Neural crest cell (in vitro differentiated cells): ENCODE measurements around the gene SGSM2. TPM values are rescaled to one million over a fixed set of nuclear protein-coding genes. Genes with fewer than 3 reads are reported as not detected.

ENCODE experiments used
- DNase-seq: peaks from one replicate; pipeline ENCODE4 v3.0.0; 2021; ENCODE audit warnings: low read depth, mixed read lengths, low spot score
- H3K27ac Mint-ChIP-seq: one replicate; pipeline ENCODE4 v1.8.0; 2021; ENCODE audit warnings: mild to moderate bottlenecking, mixed read lengths; ENCODE audit not compliant: unreplicated experiment
- H3K27me3 Mint-ChIP-seq: 2 replicates; pipeline ENCODE4 v1.8.0; 2021; ENCODE audit warnings: low read depth, mild to moderate bottlenecking, mixed read lengths
- H3K36me3 Mint-ChIP-seq: 2 replicates; pipeline ENCODE4 v1.8.0; 2021; ENCODE audit warnings: low read depth, mild to moderate bottlenecking, mixed read lengths
- H3K4me1 Mint-ChIP-seq: 2 replicates; pipeline ENCODE4 v1.8.0; 2021; ENCODE audit warnings: mixed read lengths
- H3K4me3 Mint-ChIP-seq: one replicate; pipeline ENCODE4 v1.8.0; 2021; ENCODE audit warnings: mild to moderate bottlenecking, mixed read lengths
- H3K9me3 Mint-ChIP-seq: 2 replicates; pipeline ENCODE4 v1.8.0; 2021; ENCODE audit warnings: mixed read lengths
- total RNA-seq: library from RNA; stranded (reverse); gene quantifications from 2 replicates; pipeline ENCODE4 v1.2.1, GENCODE V29; 2021
- TF ChIP-seq, protein P1 (sequence below): fragments of 200-600 bp; sonication (generic); conservative IDR thresholded peaks from 2 replicates; pipeline ENCODE4 v1.5.0; 2021; ENCODE audit warnings: antibody characterized with exemption, mild to moderate bottlenecking

Gene SGSM2
- total RNA-seq, 1 donor from 2014 or later, result 102 TPM

DNA sequence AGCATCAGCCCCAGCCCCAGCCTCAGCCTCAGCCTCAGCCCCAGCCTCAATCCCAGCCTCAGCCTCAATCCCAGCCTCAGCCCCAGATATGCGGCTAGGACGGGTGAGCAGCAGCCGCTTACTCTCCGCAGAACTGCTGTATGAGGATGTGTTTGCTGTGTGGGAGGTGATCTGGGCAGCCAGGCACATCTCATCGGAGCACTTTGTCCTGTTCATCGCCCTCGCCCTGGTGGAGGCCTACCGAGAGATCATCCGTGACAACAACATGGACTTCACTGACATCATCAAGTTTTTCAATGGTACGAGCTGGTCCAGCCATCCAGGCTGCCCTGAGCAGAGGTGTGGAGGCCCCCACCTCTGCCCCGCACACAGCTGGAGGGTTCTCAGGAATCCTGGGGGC lies 41.6 kb downstream of the SGSM2 start:
- H3K27ac Mint-ChIP-seq, result peak overlapping the region; percentile 57
- no peaks in the 10 kb centered on the region for H3K27me3 Mint-ChIP-seq
- DNase-seq, result no peak
- peaks cover 15% of the 10 kb centered on the region for H3K4me1 Mint-ChIP-seq
- no peaks in the 10 kb centered on the region for H3K36me3 Mint-ChIP-seq
- H3K4me3 Mint-ChIP-seq, result peak overlapping the region; percentile 38
- TF ChIP-seq, protein P1, sequence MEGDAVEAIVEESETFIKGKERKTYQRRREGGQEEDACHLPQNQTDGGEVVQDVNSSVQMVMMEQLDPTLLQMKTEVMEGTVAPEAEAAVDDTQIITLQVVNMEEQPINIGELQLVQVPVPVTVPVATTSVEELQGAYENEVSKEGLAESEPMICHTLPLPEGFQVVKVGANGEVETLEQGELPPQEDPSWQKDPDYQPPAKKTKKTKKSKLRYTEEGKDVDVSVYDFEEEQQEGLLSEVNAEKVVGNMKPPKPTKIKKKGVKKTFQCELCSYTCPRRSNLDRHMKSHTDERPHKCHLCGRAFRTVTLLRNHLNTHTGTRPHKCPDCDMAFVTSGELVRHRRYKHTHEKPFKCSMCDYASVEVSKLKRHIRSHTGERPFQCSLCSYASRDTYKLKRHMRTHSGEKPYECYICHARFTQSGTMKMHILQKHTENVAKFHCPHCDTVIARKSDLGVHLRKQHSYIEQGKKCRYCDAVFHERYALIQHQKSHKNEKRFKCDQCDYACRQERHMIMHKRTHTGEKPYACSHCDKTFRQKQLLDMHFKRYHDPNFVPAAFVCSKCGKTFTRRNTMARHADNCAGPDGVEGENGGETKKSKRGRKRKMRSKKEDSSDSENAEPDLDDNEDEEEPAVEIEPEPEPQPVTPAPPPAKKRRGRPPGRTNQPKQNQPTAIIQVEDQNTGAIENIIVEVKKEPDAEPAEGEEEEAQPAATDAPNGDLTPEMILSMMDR, result no peak
- no peaks in the 10 kb centered on the region for H3K9me3 Mint-ChIP-seq

DNA sequence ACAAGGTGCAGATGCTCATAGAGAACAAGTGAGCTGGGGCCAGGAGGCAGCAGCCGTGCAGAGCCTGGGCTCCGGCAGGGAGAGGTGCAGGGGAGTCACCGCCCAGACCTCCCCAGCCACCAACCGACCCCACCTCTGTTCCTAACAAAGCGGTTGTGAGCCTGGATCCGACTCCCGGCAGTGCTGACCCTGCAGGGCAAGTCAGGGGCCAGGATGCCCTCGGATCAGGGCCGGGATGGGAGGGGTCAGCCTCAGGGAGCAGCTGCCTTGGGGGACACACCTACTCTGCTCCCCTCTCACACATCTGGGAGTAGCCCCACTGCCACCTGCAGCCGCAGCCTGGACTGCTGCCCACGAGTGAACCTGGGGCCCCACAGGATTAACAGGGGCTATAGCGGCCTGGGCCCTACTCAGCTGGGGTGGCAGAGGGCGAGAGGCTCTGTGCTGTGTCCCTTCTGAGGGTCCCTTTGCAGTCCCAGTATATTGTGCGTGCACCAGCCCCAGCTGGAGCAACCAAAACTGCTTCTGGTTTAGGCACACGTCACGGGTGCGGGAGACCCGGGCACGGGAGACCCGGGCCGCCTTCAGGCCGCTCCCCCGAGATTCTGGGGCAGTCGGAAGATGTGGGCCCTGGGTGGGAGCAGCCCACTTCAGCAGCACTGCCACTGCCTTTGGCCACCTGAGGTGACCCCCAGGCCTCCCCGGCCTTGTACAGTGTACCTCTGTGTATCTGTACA lies 42.4 kb downstream of the SGSM2 start:
- H3K4me1 Mint-ChIP-seq, result peaks cover 20% of the 10 kb centered on the region
- H3K4me3 Mint-ChIP-seq, result no peak overlapping the region
- no peak for DNase-seq
- no peaks in the 10 kb centered on the region for H3K36me3 Mint-ChIP-seq
- TF ChIP-seq, protein P1, result no peak
- peaks cover 1% of the 10 kb centered on the region for H3K27me3 Mint-ChIP-seq
- no peaks in the 10 kb centered on the region for H3K9me3 Mint-ChIP-seq
- H3K27ac Mint-ChIP-seq, result no peak overlapping the region

DNA sequence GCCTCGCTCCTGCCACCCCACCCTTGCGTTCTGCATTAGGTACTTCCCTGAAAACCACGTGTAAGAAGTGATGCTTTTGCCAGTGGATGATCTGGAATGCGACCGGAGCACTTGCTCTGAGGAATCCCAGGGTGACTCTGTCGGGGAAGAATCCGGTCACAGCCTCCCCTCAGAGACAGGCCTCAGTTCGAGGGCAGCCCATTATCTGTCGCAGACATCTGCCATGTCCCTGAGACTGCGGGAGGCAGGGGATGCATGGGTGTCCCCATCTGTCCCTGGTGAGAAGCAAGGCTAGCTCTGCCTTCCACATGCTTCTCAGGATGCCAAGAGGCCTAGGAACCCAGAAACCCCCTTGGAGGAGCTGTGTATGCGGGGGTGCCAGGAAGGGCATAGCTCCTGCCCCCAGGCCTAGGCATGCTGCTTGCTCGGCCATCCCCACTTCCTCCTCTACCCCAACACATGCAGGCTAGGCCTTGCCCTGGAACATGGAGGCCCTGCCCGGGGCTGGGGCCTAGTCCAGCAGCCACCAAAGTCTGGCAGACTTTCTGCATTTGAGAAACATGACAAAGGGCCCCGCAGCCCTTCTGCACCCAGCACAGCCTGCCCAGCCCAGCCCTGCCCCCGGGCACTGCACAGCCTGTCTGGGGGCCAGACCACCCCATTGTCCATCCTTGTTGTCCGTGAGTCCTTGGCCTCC lies 43.1 kb downstream of the SGSM2 start:
- TF ChIP-seq, protein P1, result no peak
- no peak for DNase-seq
- Mint-ChIP-seq H3K4me3 (no peak overlapping the region), H3K9me3 (no peaks in the 10 kb centered on the region), H3K36me3 (no peaks in the 10 kb centered on the region), H3K27ac (no peak overlapping the region), H3K27me3 (peaks cover 5% of the 10 kb centered on the region), H3K4me1 (peaks cover 21% of the 10 kb centered on the region)

DNA sequence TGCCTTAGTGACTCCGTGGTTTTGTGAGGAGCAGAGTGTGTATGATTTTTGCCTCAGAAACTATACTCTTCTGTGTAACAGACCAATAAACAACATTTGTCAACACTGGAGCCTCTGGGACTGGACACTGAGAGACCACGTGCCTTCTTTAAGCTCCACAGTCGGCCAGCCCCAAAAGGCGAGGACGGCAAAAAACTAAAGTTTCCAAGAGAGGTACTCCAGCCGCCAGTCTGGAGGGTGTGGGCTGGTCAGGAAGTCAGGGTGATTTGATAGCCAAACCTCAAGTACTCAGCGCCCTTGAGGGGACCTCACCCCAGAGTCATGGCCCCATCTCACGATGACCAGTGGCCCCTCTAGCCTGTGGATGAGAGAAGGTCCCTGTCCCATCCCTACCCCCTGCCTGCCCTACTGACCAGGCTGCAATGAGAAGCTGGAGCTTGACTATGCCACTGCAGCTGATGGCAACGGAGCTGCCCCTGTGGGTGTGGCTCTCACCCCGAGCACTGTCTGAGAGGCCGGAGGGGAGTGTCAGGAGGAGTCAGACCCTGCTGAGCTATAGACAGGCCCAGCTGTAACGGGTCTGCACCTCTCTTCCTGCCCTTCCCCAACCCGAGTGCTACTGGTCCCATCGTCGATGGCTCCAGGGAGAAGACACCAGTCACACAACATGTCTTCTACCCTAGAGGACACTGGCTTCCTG lies 43.8 kb downstream of the SGSM2 start:
- Mint-ChIP-seq H3K27me3 (peaks cover 5% of the 10 kb centered on the region), H3K27ac (no peak overlapping the region), H3K36me3 (no peaks in the 10 kb centered on the region), H3K4me3 (no peak overlapping the region), H3K4me1 (peaks cover 26% of the 10 kb centered on the region), H3K9me3 (no peaks in the 10 kb centered on the region)
- TF ChIP-seq, protein P1, result no peak
- no peak for DNase-seq

DNA sequence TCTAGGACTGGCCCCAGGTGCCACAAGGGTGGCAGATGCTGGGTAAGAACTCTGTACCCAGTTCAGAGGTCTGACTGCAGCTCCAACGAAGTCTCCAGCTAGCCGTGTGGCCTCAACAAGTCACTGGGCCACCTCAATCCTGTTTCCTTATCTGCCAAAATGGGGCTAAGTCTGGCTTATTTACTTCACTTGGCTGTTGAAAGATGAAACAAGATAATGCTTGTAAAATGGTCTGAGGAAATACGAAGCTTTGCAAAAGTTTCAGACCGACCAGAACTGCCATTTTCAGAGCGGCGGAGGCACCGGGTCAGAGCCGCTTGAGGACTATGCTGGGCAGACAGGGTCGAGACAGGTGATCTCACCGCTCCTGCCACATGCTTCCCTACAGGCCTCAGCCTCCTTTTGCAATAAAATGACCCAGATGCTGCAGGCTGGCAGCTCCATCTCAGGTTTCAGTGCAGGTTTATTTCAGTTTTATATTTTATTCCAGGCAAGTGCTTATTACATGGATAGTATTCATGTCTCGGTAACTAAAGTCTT lies 46.4 kb downstream of the SGSM2 start:
- peaks cover 37% of the 10 kb centered on the region for H3K4me1 Mint-ChIP-seq

More for the DNA sequence above, 46.4 kb downstream of the SGSM2 start:
- Mint-ChIP-seq H3K9me3 (no peaks in the 10 kb centered on the region), H3K4me3 (peak overlapping the region; percentile 85), H3K27me3 (peaks cover 7% of the 10 kb centered on the region), H3K27ac (peak overlapping the region; percentile 99), H3K36me3 (peaks cover 5% of the 10 kb centered on the region)
- DNase-seq, result no peak
- TF ChIP-seq, protein P1, result no peak
